ENCODE measurements around the gene ABCA13. TPM values are rescaled to one million over a fixed set of nuclear protein-coding genes. Genes with fewer than 3 reads are reported as not detected.

The ABCA13 gene
- polyA plus RNA-seq, 1 donor (not counting 4 experiments of a cell fraction or from before 2014, with no cell fraction given) = 0.76 TPM

DNA sequence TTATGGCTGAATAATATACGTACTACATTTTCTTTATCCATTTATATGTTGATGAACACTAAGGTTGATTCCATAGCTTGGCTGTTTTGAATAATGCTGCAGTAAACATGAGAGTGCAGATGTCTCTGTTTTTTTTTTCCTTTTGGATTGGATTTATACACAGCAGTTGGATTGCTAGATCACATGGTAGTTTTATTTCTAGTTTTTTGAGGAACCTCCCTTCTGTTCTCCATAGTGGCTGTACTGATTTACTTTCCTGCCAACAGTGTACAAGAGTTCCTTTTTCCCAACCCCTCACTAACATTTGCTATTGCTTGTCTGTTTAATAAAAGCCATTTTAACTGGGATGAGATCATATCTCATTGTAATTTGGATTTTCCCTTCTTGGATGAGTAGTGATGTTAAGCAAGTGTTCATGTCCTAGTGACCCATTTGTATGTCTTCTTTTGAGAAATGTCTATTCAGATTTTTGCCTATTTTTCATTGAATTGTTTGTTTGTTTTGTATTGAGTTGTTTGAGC is 36.0 kb downstream of the ABCA13 start:
- dilution Hi-C loops (cut with MboI; ENCODE audit: extremely low pct_ligation_motif_present, low sequenced_read_pairs) = no loop called here
- Histone ChIP-seq H3K9me3 (ENCODE audit: control insufficient read depth, low read depth, low read length) (no peaks in the 10 kb centered on the region), H3K79me2 (ENCODE audit: control insufficient read depth, insufficient read depth, low read length) (no peaks in the 10 kb centered on the region), H3K36me3 (ENCODE audit: control insufficient read depth in 2 of 2, extremely low read depth in 1 of 2, insufficient read depth in 2 of 2, low read length in 2 of 2) (no peaks in the 10 kb centered on the region), H3K4me1 (ENCODE audit: control insufficient read depth, extremely low read depth, insufficient read depth, low read length) (no peaks in the 10 kb centered on the region), H3K27me3 (ENCODE audit: control insufficient read depth, extremely low read depth, insufficient read depth, low read length) (no peaks in the 10 kb centered on the region), H2AFZ (ENCODE audit: control insufficient read depth, low read length) (no peak overlapping the region), H3K4me2 (ENCODE audit: control insufficient read depth, extremely low read depth, insufficient read depth, low read depth, low read length) (no peak overlapping the region), H3K9me1 (ENCODE audit: control insufficient read depth, extremely low read depth, insufficient read depth, low read length) (no peaks in the 10 kb centered on the region), H3K9ac (ENCODE audit: control insufficient read depth, extremely low read depth, insufficient read depth, low read length) (no peak overlapping the region), H3K4me3 (ENCODE audit: control insufficient read depth in 2 of 3, extremely low read depth in 1 of 3, insufficient read depth in 2 of 3, low read depth in 1 of 3, low read length in 3 of 3) (no peak overlapping the region), H4K20me1 (ENCODE audit: control insufficient read depth, extremely low read depth, insufficient read depth, low read length) (no peaks in the 10 kb centered on the region), H3K27ac (ENCODE audit: control insufficient read depth, insufficient read depth, low read length) (no peak overlapping the region)
- TF ChIP-seq, protein P1, sequence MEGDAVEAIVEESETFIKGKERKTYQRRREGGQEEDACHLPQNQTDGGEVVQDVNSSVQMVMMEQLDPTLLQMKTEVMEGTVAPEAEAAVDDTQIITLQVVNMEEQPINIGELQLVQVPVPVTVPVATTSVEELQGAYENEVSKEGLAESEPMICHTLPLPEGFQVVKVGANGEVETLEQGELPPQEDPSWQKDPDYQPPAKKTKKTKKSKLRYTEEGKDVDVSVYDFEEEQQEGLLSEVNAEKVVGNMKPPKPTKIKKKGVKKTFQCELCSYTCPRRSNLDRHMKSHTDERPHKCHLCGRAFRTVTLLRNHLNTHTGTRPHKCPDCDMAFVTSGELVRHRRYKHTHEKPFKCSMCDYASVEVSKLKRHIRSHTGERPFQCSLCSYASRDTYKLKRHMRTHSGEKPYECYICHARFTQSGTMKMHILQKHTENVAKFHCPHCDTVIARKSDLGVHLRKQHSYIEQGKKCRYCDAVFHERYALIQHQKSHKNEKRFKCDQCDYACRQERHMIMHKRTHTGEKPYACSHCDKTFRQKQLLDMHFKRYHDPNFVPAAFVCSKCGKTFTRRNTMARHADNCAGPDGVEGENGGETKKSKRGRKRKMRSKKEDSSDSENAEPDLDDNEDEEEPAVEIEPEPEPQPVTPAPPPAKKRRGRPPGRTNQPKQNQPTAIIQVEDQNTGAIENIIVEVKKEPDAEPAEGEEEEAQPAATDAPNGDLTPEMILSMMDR (optimal IDR thresholded peaks at IDR 0.05 in 1 of 3, IDR thresholded peaks at IDR 0.05 in 1 of 3, conservative IDR thresholded peaks at IDR 0.05 in 1 of 3; ENCODE audit: extremely low read depth in 1 of 3, insufficient read depth in 2 of 3, low read length in 3 of 3) = no peak
- no peak for TF ChIP-seq EZH2 (IDR thresholded peaks at IDR 0.05; ENCODE audit: low read length)
- DNase-seq (ENCODE audit: low read depth, low spot score) (no peak), FAIRE-seq (no peak)

DNA sequence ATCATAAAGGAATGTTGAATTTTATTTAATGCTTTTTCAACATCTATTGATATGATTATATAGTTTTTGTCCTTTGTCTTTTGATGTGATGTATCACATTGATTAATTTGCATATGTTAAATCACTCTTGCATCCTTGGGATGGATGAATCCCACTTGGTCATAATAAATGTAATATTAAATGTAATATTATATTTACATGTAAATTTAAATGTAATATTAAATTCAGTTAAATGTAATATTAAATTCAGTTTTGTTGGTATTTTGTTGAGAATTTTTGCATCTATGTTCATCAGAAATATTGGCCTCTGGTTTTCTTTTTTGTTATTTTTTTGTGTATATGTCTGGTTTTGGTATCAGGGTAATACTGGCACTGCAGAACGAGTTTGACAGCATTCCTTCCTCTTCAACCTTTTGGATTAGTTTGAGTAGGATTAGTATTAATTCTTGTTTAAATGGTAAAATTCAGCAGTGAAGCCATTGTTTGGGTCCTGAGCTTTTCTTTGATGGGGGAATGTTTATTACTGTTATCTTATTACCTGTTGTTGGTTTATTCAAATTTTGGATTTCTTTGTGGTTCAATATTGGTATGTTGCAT is 37.8 kb downstream of the ABCA13 start:
- H3K9me1 ChIP-seq (ENCODE audit: control insufficient read depth, extremely low read depth, insufficient read depth, low read length) = no peaks in the 10 kb centered on the region
- no peaks in the 10 kb centered on the region for H3K79me2 ChIP-seq (ENCODE audit: control insufficient read depth, insufficient read depth, low read length)
- dilution Hi-C loops (cut with MboI; ENCODE audit: extremely low pct_ligation_motif_present, low sequenced_read_pairs) = no loop called here
- FAIRE-seq = no peak
- no peak overlapping the region for H2AFZ ChIP-seq (ENCODE audit: control insufficient read depth, low read length)
- H3K4me3 ChIP-seq (ENCODE audit: control insufficient read depth in 2 of 3, extremely low read depth in 1 of 3, insufficient read depth in 2 of 3, low read depth in 1 of 3, low read length in 3 of 3) = no peak overlapping the region
- H3K9ac ChIP-seq (ENCODE audit: control insufficient read depth, extremely low read depth, insufficient read depth, low read length) = no peak overlapping the region
- H3K4me1 ChIP-seq (ENCODE audit: control insufficient read depth, extremely low read depth, insufficient read depth, low read length) = no peaks in the 10 kb centered on the region
- no peak for DNase-seq (ENCODE audit: low read depth, low spot score)
- no peaks in the 10 kb centered on the region for H3K27me3 ChIP-seq (ENCODE audit: control insufficient read depth, extremely low read depth, insufficient read depth, low read length)
- no peak overlapping the region for H3K4me2 ChIP-seq (ENCODE audit: control insufficient read depth, extremely low read depth, insufficient read depth, low read depth, low read length)
- H3K9me3 ChIP-seq (ENCODE audit: control insufficient read depth, low read depth, low read length) = no peaks in the 10 kb centered on the region
- H3K36me3 ChIP-seq (ENCODE audit: control insufficient read depth in 2 of 2, extremely low read depth in 1 of 2, insufficient read depth in 2 of 2, low read length in 2 of 2) = no peaks in the 10 kb centered on the region
- H3K27ac ChIP-seq (ENCODE audit: control insufficient read depth, insufficient read depth, low read length) = no peak overlapping the region
- no peaks in the 10 kb centered on the region for H4K20me1 ChIP-seq (ENCODE audit: control insufficient read depth, extremely low read depth, insufficient read depth, low read length)
- no peak for TF ChIP-seq EZH2 (IDR thresholded peaks at IDR 0.05; ENCODE audit: low read length)
- TF ChIP-seq, protein P1 (optimal IDR thresholded peaks at IDR 0.05 in 1 of 3, IDR thresholded peaks at IDR 0.05 in 1 of 3, conservative IDR thresholded peaks at IDR 0.05 in 1 of 3; ENCODE audit: extremely low read depth in 1 of 3, insufficient read depth in 2 of 3, low read length in 3 of 3) = no peak
